K562 (cell line): ENCODE measurements around the gene KLHL12. TPM values are rescaled to one million over a fixed set of nuclear protein-coding genes. Genes with fewer than 3 reads are reported as not detected.

ENCODE experiments used
- ATF7 ChIP-seq: fragments of 450-650 bp; IDR thresholded peaks from 2 replicates; pipeline ENCODE4 v1.7.1; 2014; ENCODE audit warnings: mild to moderate bottlenecking, moderate library complexity
- BRD9 ChIP-seq: fragments of 450-650 bp; IDR thresholded peaks from 2 replicates; pipeline ENCODE4 v1.6.1; 2018; ENCODE audit warnings: low read depth; ENCODE audit not compliant: partially characterized antibody
- CREB1 ChIP-seq, 2 experiments: sonication (generic) in 1 of 2; formaldehyde crosslinking in 1 of 2; IDR thresholded peaks; 2 replicates each; pipeline versions ENCODE4 v1.6.1 to v1.8.0; 2012 to 2022; ENCODE audit warnings: inconsistent platforms in 1 of 2, mild to moderate bottlenecking in 1 of 2, missing genetic modification reagents in 1 of 2, moderate library complexity in 1 of 2
- CTBP1 ChIP-seq: fragments of 450-650 bp; IDR thresholded peaks from 2 replicates; pipeline ENCODE4 v1.6.1; 2016; ENCODE audit warnings: borderline replicate concordance
- CTCF ChIP-seq, 3 experiments: IDR thresholded peaks in 2 of 3; conservative IDR thresholded peaks in 1 of 3; 2 replicates each; pipeline ENCODE4 v1.5.1; 2011 to 2012; ENCODE audit warnings: low read length in 3 of 3, mild to moderate bottlenecking in 3 of 3, control low read depth in 2 of 3, improper control_type of control experiment in 1 of 3, inconsistent platforms in 1 of 3, low read depth in 1 of 3, mixed read lengths in 1 of 3, moderate library complexity in 1 of 3; ENCODE audit not compliant: insufficient read depth in 2 of 3
- MEIS2 ChIP-seq: fragments of 450-650 bp; IDR thresholded peaks from 2 replicates; pipeline ENCODE4 v1.6.1; 2014; ENCODE audit warnings: mild to moderate bottlenecking; ENCODE audit not compliant: partially characterized antibody
- MTA1 ChIP-seq: fragments of 450-650 bp; IDR thresholded peaks from 2 replicates; pipeline ENCODE4 v1.6.1; 2017; ENCODE audit warnings: borderline replicate concordance
- PHB2 ChIP-seq: fragments of 450-650 bp; IDR thresholded peaks from 2 replicates; pipeline ENCODE4 v1.6.1; 2017; ENCODE audit warnings: low read depth
- PRDM10 ChIP-seq: fragments of 450-650 bp; IDR thresholded peaks from 2 replicates; pipeline ENCODE4 v1.6.1; 2018; ENCODE audit not compliant: partially characterized antibody
- SIN3A ChIP-seq, 2 experiments: fragments of 150-350 bp in 1 of 2; IDR thresholded peaks; 2 replicates each; pipeline ENCODE4 v1.6.1; 2011 to 2016; ENCODE audit warnings: borderline replicate concordance in 2 of 2, low read depth in 2 of 2, low read length in 2 of 2, mild to moderate bottlenecking in 2 of 2, moderate library complexity in 2 of 2; ENCODE audit not compliant: control insufficient read depth in 1 of 2
- SRSF7 ChIP-seq: fragments of 200-400 bp; formaldehyde crosslinking; optimal IDR thresholded peaks from 2 replicates; pipeline ENCODE3; 2017; ENCODE audit warnings: mild to moderate bottlenecking, low read depth, low read length
- TRIM25 ChIP-seq: fragments of 450-650 bp; IDR thresholded peaks from 2 replicates; pipeline ENCODE4 v1.7.0; 2016; ENCODE audit warnings: borderline replicate concordance
- ZNF197 ChIP-seq: fragments of 200-800 bp; sonication (Bioruptor generic); IDR thresholded peaks from 2 replicates; pipeline ENCODE4 v1.6.1; 2016; ENCODE audit warnings: low read depth, missing genetic modification characterization, missing compliant biosample characterization
- ZNF282 ChIP-seq: sonication (generic); formaldehyde crosslinking; IDR thresholded peaks from 2 replicates; pipeline ENCODE4 v1.8.1; 2023; ENCODE audit warnings: missing genetic modification reagents
- polyA plus RNA-seq, 8 experiments: library from polyadenylated mRNA; depleted of rRNA in 4 of 8; stranded (reverse) in 5 of 8; unstranded in 3 of 8; fragments of >200 nt; fragmentation: Nextera tagmentation in 2 of 8; fragmentation: Illumina TruSeq in 1 of 8; extraction: Ambion mirVana in 2 of 8; extraction: Trizol in 1 of 8; gene quantifications; 2 replicates each; pipeline versions ENCODE4 v1.2.1 to v1.2.3, GENCODE V29; 2011 to 2014; ENCODE audit warnings: inconsistent platforms in 1 of 8, missing spikeins in 1 of 8
- total RNA-seq, 7 experiments: library from RNA; depleted of rRNA in 6 of 7; stranded (reverse); fragments of >200 nt in 6 of 7; fragmentation: Illumina TruSeq in 2 of 7; extraction: Trizol in 2 of 7; gene quantifications; 2 replicates each; pipeline versions ENCODE4 v1.2.1 to v1.2.3, GENCODE V29; 2011 to 2021; ENCODE audit warnings: low replicate concordance in 1 of 7
- TF ChIP-seq, protein P1 (sequence below): fragments of 250-450 bp; sonication (Bioruptor Pico); IDR thresholded peaks from 2 replicates; pipeline ENCODE4 v1.5.0; 2020; ENCODE audit warnings: mild to moderate bottlenecking
- TF ChIP-seq, protein P2 (sequence below): fragments of 450-650 bp; IDR thresholded peaks from one replicate; pipeline ENCODE4 v1.6.1; 2018; ENCODE audit warnings: mild to moderate bottlenecking, moderate library complexity; ENCODE audit not compliant: partially characterized antibody

KLHL12 gene
- total and polyA plus RNA-seq, 9 of the 15 experiments (the other 6 are each of a cell fraction or from before 2014, with no cell fraction given): 23.1 to 85.1 (median 35.0) TPM

DNA sequence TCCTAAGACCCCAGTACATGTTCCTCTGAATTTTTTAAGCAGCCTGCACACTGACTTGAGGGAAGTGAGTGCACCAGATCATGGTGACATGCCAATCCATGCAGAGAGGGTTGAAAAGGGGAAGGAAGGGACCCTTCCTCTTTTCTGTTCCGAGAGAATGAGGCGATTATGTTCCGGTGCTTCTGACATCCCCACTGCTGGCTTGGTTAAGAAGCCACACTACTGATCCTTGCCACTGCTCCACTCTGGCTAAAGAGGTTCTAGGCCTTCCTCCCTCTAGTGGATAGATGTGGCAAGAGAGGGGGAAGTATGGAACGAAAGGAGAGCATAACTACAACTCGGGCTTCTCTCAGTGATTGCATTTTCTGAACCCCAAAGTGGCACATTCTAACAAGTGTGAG lies 41.9 kb upstream of the KLHL12 start (continued):
- TF ChIP-seq CTCF (IDR thresholded peaks at IDR 0.05 in 2 of 3, conservative IDR thresholded peaks at IDR 0.05 in 1 of 3; ENCODE audit: insufficient read depth in 2 of 3, low read depth in 1 of 3, low read length in 3 of 3): peak; percentile 94 to 96 (median 95)
- no peak for TF ChIP-seq MEIS2
- peak; percentile 58 for TF ChIP-seq PRDM10
- no peak for TF ChIP-seq ZNF197 (CRISPR knock-in tag)
- TF ChIP-seq MTA1: peak; percentile 57; the same call in 1 of the 2 replicates
- no peak for TF ChIP-seq SRSF7
- no peak for TF ChIP-seq PHB2
- no peak for TF ChIP-seq SIN3A (IDR thresholded peaks at IDR 0.05; ENCODE audit: borderline replicate concordance in 2 of 2, control insufficient read depth in 1 of 2, low read depth in 2 of 2, low read length in 2 of 2)
- no peak for TF ChIP-seq TRIM25
- TF ChIP-seq BRD9: peak; percentile 69
- peak; percentile 56; the same call in 1 of the 2 replicates for TF ChIP-seq CTBP1
- no peak for TF ChIP-seq CREB1 (IDR thresholded peaks at IDR 0.05)
- no peak for TF ChIP-seq CREB1 (CRISPR knock-in tag; IDR thresholded peaks at IDR 0.05)
- peak; percentile 29; the same call in 1 of the 2 replicates for TF ChIP-seq ATF7
- TF ChIP-seq, protein P1, sequence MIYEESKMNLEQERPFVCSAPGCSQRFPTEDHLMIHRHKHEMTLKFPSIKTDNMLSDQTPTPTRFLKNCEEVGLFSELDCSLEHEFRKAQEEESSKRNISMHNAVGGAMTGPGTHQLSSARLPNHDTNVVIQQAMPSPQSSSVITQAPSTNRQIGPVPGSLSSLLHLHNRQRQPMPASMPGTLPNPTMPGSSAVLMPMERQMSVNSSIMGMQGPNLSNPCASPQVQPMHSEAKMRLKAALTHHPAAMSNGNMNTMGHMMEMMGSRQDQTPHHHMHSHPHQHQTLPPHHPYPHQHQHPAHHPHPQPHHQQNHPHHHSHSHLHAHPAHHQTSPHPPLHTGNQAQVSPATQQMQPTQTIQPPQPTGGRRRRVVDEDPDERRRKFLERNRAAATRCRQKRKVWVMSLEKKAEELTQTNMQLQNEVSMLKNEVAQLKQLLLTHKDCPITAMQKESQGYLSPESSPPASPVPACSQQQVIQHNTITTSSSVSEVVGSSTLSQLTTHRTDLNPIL (CRISPR knock-in tag): no peak
- no peak for TF ChIP-seq ZNF282 (CRISPR knock-in tag)
- TF ChIP-seq, protein P2, sequence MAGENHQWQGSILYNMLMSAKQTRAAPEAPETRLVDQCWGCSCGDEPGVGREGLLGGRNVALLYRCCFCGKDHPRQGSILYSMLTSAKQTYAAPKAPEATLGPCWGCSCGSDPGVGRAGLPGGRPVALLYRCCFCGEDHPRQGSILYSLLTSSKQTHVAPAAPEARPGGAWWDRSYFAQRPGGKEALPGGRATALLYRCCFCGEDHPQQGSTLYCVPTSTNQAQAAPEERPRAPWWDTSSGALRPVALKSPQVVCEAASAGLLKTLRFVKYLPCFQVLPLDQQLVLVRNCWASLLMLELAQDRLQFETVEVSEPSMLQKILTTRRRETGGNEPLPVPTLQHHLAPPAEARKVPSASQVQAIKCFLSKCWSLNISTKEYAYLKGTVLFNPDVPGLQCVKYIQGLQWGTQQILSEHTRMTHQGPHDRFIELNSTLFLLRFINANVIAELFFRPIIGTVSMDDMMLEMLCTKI: no peak
